ENCODE measurements around the gene NEURL1.

Gene NEURL1

GRCh38 chr10:103564116-103564501, 70.6 kb downstream of the NEURL1 start:
- H3K36me3 Mint-ChIP-seq (ENCODE audit: low read depth), result no peaks in the 10 kb centered on the region
- no peak overlapping the region for H3K27ac Mint-ChIP-seq
- no peaks in the 10 kb centered on the region for H3K9me3 Mint-ChIP-seq
- peaks cover 3% of the 10 kb centered on the region for H3K27me3 Mint-ChIP-seq
- H3K4me3 Mint-ChIP-seq, result no peak overlapping the region
- no peaks in the 10 kb centered on the region for H3K4me1 Mint-ChIP-seq (ENCODE audit: low read depth)

- Mint-ChIP-seq H3K27ac (no peak overlapping the region), H3K27me3 (peaks cover 3% of the 10 kb centered on the region), H3K4me3 (no peak overlapping the region), H3K36me3 (ENCODE audit: low read depth) (no peaks in the 10 kb centered on the region), H3K4me1 (ENCODE audit: low read depth) (no peaks in the 10 kb centered on the region), H3K9me3 (no peaks in the 10 kb centered on the region)
Observed at GRCh38 chr10:103564776-103565520, 71.4 kb downstream of the NEURL1 start.

GRCh38 chr10:103566536-103566935, 73.0 kb downstream of the NEURL1 start:
- no peak overlapping the region for H3K4me3 Mint-ChIP-seq
- no peak overlapping the region for H3K27ac Mint-ChIP-seq
- H3K4me1 Mint-ChIP-seq (ENCODE audit: low read depth), result no peaks in the 10 kb centered on the region
- no peaks in the 10 kb centered on the region for H3K9me3 Mint-ChIP-seq
- no peaks in the 10 kb centered on the region for H3K36me3 Mint-ChIP-seq (ENCODE audit: low read depth)
- no peaks in the 10 kb centered on the region for H3K27me3 Mint-ChIP-seq

GRCh38 chr10:103568505-103568904, 75.0 kb downstream of the NEURL1 start:
- H3K9me3 Mint-ChIP-seq, result no peaks in the 10 kb centered on the region
- no peaks in the 10 kb centered on the region for H3K27me3 Mint-ChIP-seq
- no peaks in the 10 kb centered on the region for H3K4me1 Mint-ChIP-seq (ENCODE audit: low read depth)
- H3K36me3 Mint-ChIP-seq (ENCODE audit: low read depth), result no peaks in the 10 kb centered on the region
- no peak overlapping the region for H3K4me3 Mint-ChIP-seq
- H3K27ac Mint-ChIP-seq, result no peak overlapping the region

- no peaks in the 10 kb centered on the region for H3K36me3 Mint-ChIP-seq (ENCODE audit: low read depth)
- H3K4me1 Mint-ChIP-seq (ENCODE audit: low read depth), result no peaks in the 10 kb centered on the region
- no peak overlapping the region for H3K4me3 Mint-ChIP-seq
Observed at GRCh38 chr10:103569896-103570295, 76.4 kb downstream of the NEURL1 start.

DNA sequence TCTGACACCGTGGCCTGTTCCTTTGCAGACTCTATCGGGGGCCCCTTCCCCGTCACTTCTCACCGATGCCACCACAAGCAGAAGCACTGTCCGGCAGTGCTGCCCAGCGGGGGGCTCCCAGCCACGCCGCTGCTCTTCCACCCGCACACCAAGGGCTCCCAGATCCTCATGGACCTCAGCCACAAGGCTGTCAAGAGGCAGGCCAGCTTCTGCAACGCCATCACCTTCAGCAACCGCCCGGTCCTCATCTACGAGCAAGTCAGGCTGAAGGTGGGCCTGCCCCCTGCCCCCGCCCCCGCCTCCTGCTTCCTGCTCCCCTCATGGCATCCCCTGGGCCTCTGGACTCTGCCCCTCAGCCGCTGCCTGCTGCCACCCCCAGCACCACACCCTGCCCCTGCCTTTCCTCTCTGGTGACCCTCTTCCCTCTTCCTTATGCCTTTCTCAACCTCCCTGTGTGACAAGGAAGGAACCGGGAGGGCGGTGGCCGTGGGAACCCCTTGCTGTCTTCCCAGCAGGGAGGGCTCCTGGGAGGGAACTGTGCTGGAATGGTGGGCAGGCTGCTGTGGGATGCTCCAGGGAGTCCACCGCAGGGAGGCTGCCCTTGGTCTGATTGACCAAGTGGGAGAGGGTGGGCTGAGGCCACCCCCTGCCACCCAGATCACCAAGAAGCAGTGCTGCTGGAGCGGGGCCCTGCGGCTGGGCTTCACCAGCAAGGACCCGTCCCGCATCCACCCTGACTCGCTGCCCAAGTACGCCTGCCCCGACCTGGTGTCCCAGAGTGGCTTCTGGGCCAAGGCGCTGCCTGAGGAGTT, 77.5 kb downstream of the NEURL1 start:
- no peaks in the 10 kb centered on the region for H3K4me1 Mint-ChIP-seq (ENCODE audit: low read depth)

More at GRCh38 chr10:103569896-103570295, 76.4 kb downstream of the NEURL1 start:
- Mint-ChIP-seq H3K27ac (no peak overlapping the region), H3K9me3 (no peaks in the 10 kb centered on the region), H3K27me3 (no peaks in the 10 kb centered on the region)

GRCh38 chr10:103571656-103571975, 78.1 kb downstream of the NEURL1 start:
- Mint-ChIP-seq H3K4me3 (no peak overlapping the region), H3K9me3 (no peaks in the 10 kb centered on the region), H3K27ac (no peak overlapping the region), H3K36me3 (ENCODE audit: low read depth) (no peaks in the 10 kb centered on the region), H3K4me1 (ENCODE audit: low read depth) (no peaks in the 10 kb centered on the region), H3K27me3 (no peaks in the 10 kb centered on the region)

More for the DNA sequence above, 77.5 kb downstream of the NEURL1 start:
- Mint-ChIP-seq H3K27me3 (no peaks in the 10 kb centered on the region), H3K36me3 (ENCODE audit: low read depth) (no peaks in the 10 kb centered on the region), H3K4me3 (no peak overlapping the region), H3K9me3 (no peaks in the 10 kb centered on the region), H3K27ac (no peak overlapping the region)

DNA sequence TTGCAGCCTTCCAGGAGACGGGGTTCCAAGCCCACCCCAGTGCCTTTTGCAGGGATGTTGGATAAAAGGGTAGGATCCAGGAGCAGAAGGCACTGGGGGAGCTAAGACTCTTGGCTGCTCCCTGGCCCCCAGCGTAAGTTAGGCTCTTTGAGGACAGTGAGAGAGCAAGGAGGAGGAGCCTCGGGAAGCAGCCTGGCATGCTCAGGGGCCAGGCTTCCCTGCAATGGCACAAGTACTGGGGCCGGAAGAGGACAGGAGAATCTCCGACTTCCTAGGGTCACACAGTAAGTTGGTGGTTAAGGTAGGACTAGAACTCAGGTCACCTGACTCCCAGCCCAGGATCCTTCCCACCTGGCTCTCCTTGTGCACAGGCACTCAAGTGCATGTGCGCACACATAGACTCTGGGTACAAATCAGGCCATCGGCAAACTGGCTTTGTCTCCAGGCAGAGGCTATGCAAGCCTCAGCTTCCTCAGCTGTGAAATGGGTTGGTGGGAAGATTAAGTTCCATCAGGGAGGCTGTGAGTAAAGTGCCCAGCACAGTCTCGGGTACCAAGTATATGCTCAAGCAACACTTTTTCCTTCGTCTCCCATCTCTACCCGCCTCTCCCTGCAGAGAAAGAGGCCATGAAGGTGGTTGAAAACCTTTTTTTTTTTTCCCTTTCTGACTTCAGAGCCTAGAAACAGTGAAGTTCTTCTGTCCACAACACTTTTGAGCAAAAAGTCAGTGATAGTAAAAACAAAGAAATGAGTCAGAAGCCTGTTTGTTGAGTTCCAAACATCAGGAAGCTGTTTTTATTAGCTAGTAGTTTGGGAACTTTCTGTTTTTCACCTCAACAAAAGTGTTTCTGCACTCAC, 79.1 kb downstream of the NEURL1 start:
- H3K27ac Mint-ChIP-seq, result no peak overlapping the region
- no peaks in the 10 kb centered on the region for H3K9me3 Mint-ChIP-seq
- no peaks in the 10 kb centered on the region for H3K27me3 Mint-ChIP-seq
- no peak overlapping the region for H3K4me3 Mint-ChIP-seq
- H3K36me3 Mint-ChIP-seq (ENCODE audit: low read depth), result no peaks in the 10 kb centered on the region
- H3K4me1 Mint-ChIP-seq (ENCODE audit: low read depth), result no peaks in the 10 kb centered on the region

DNA sequence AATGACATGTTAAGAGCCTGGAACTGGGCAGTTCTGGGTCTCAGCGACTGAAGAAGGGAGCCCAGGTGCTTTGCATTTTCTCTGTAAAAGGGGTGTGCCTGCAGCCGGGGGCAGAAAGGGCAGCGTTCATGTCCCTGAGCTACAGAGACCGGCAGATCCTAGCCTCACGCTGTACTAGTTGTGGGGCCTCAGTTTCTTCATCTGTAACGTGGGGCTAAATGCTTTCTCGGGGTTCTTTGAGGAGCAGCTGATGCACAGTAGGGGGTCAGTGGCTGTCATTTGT, 79.6 kb downstream of the NEURL1 start:
- Mint-ChIP-seq H3K9me3 (no peaks in the 10 kb centered on the region), H3K36me3 (ENCODE audit: low read depth) (no peaks in the 10 kb centered on the region), H3K4me3 (no peak overlapping the region), H3K27ac (no peak overlapping the region), H3K4me1 (ENCODE audit: low read depth) (no peaks in the 10 kb centered on the region), H3K27me3 (no peaks in the 10 kb centered on the region)

DNA sequence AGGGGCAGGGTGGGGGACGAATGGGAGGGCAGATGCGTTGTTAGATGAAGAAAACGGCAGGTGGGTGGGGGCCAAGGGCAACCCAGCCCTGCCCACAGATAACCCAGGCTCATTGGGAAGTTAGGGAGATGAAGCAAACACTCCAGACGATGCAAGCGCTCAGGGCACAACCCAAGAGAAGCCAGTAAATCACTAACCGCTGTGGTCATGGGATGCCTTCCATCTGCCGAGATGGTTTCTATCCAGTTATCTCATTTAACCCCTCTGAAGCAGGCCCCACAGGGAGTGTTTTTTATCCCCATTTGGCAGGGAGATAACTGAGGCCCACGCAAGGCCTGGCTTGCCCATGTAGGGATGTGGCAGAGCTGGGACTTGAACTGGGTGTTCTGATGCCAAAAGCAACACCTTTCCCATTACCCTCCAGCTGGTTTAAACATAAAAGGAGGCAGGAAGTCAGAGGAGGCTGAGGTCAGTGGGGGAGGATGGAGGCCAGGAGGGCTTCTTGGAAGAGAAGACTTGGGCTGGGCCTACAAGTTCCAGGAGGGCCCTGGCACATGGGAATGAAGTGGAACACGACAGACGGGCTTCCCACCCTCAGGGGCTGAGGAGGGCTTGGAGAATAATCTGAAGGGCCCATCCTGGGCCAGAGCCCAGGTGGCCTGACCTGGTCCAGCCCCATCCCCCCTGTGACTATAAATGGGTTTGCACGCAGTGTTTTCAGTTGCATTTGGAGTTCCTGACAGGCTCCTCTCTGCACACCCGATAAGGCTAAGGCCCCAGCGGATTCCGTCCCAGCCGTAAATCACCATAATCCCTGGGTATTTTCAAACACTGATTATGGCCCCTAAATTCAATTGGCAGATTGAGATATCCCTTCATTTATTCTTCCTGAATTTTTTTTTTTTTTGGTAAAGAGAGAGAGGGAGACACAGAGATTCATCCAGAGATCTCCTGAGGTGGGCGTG, 80.9 kb downstream of the NEURL1 start:
- Mint-ChIP-seq H3K4me3 (no peak overlapping the region), H3K4me1 (ENCODE audit: low read depth) (no peaks in the 10 kb centered on the region), H3K9me3 (no peaks in the 10 kb centered on the region), H3K27me3 (no peaks in the 10 kb centered on the region), H3K27ac (no peak overlapping the region), H3K36me3 (ENCODE audit: low read depth) (no peaks in the 10 kb centered on the region)

GRCh38 chr10:103575416-103576075, 82.0 kb downstream of the NEURL1 start:
- Mint-ChIP-seq H3K4me1 (ENCODE audit: low read depth) (no peaks in the 10 kb centered on the region), H3K4me3 (no peak overlapping the region), H3K36me3 (ENCODE audit: low read depth) (no peaks in the 10 kb centered on the region), H3K27me3 (no peaks in the 10 kb centered on the region), H3K27ac (no peak overlapping the region), H3K9me3 (no peaks in the 10 kb centered on the region)

DNA sequence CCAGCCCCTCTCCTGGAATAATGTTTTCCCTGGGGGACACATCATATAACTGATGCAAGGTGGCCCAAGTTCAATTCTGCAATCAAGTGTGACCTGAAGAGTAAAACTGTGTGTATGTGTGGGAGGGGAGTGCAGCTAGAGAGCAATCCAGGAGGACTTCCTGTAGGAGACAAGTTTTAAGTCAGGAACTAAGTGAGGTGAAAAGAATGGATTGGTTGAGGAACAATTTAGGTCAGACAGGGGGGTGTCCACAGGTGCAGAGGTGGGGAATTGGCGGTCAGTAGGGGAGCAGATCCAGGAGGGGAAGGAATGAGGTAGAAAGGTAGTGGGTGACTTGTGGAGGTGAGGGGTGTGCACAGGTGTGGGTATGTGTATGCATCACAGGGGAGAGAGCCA, 82.6 kb downstream of the NEURL1 start:
- H3K4me3 Mint-ChIP-seq, result no peak overlapping the region
- H3K27me3 Mint-ChIP-seq, result no peaks in the 10 kb centered on the region
- no peaks in the 10 kb centered on the region for H3K9me3 Mint-ChIP-seq
- H3K36me3 Mint-ChIP-seq (ENCODE audit: low read depth), result no peaks in the 10 kb centered on the region
- H3K4me1 Mint-ChIP-seq (ENCODE audit: low read depth), result no peaks in the 10 kb centered on the region
- no peak overlapping the region for H3K27ac Mint-ChIP-seq

GRCh38 chr10:103576862-103577261, 83.4 kb downstream of the NEURL1 start:
- Mint-ChIP-seq H3K27ac (no peak overlapping the region), H3K9me3 (no peaks in the 10 kb centered on the region), H3K4me1 (ENCODE audit: low read depth) (no peaks in the 10 kb centered on the region), H3K27me3 (no peaks in the 10 kb centered on the region), H3K36me3 (ENCODE audit: low read depth) (no peaks in the 10 kb centered on the region), H3K4me3 (no peak overlapping the region)

- no peaks in the 10 kb centered on the region for H3K9me3 Mint-ChIP-seq
- no peak overlapping the region for H3K27ac Mint-ChIP-seq
- peaks cover 3% of the 10 kb centered on the region for H3K4me1 Mint-ChIP-seq (ENCODE audit: low read depth)
- H3K27me3 Mint-ChIP-seq, result peaks cover 5% of the 10 kb centered on the region
- peaks cover 2% of the 10 kb centered on the region for H3K36me3 Mint-ChIP-seq (ENCODE audit: low read depth)
- no peak overlapping the region for H3K4me3 Mint-ChIP-seq
Observed at GRCh38 chr10:103578782-103579382, 85.4 kb downstream of the NEURL1 start.

Measured in stimulated activated naive CD8-positive, alpha-beta T cell treated with anti-CD3 and anti-CD28 coated beads, Interleukin-15, Interleukin-2, amounts not matched to agents 100 ng/mL and 50 ng/mL, for 24 hours (primary cell).